Skeletal muscle satellite cell (primary cell): ENCODE measurements around the gene BBS9.
"Not testable (repeated sequence)": the region's sequence is repeated elsewhere in the genome, so short reads cannot be mapped to it uniquely, and the experiment has no call there.

Source experiments
- H3K27me3 ChIP-seq: 2 replicates; pipeline ENCODE4 v1.7.0; 2013; ENCODE audit warnings: low read length; ENCODE audit not compliant: control insufficient read depth, insufficient read depth
- H3K36me3 ChIP-seq: 2 replicates; pipeline ENCODE4 v1.7.0; 2013; ENCODE audit warnings: mild to moderate bottlenecking, control low read depth, low read length; ENCODE audit not compliant: insufficient read depth
- H3K4me1 ChIP-seq: 2 replicates; pipeline ENCODE4 v1.7.0; 2013; ENCODE audit warnings: low read length; ENCODE audit not compliant: control insufficient read depth, insufficient read depth
- H3K4me2 ChIP-seq: 2 replicates; pipeline ENCODE4 v1.7.0; 2013; ENCODE audit warnings: mild to moderate bottlenecking, low read length
- H3K4me3 ChIP-seq: 2 replicates; pipeline ENCODE4 v1.7.0; 2013; ENCODE audit warnings: low read length
- H3K9ac ChIP-seq: 2 replicates; pipeline ENCODE4 v1.7.0; 2013; ENCODE audit warnings: mild to moderate bottlenecking, low read depth, low read length, moderate library complexity
- H3K9me3 ChIP-seq: replicated peaks from 2 replicates; pipeline ENCODE4 v1.7.0; 2013; ENCODE audit warnings: mild to moderate bottlenecking, control low read depth, low read length

BBS9 gene

GRCh38 chr7:33511778-33512177 lies 382.4 kb downstream of the BBS9 start:
- Histone ChIP-seq H3K4me1 (peaks cover 7% of the 10 kb centered on the region), H3K4me2 (no peak overlapping the region), H3K4me3 (no peak overlapping the region), H3K27me3 (no peaks in the 10 kb centered on the region), H3K36me3 (no peaks in the 10 kb centered on the region), H3K9ac (no peak overlapping the region), H3K9me3 (no peaks in the 10 kb centered on the region)

GRCh38 chr7:33516568-33516967 lies 387.2 kb downstream of the BBS9 start:
- H3K4me3 ChIP-seq = no peak overlapping the region
- H3K27me3 ChIP-seq = no peaks in the 10 kb centered on the region
- no peaks in the 10 kb centered on the region for H3K36me3 ChIP-seq
- no peaks in the 10 kb centered on the region for H3K9me3 ChIP-seq
- H3K4me2 ChIP-seq = no peak overlapping the region
- H3K4me1 ChIP-seq = peaks cover 7% of the 10 kb centered on the region
- no peak overlapping the region for H3K9ac ChIP-seq

- Histone ChIP-seq H3K27me3 (no peaks in the 10 kb centered on the region), H3K36me3 (no peaks in the 10 kb centered on the region), H3K4me3 (no peak overlapping the region), H3K9ac (no peak overlapping the region), H3K4me2 (no peak overlapping the region), H3K9me3 (no peaks in the 10 kb centered on the region), H3K4me1 (peaks cover 7% of the 10 kb centered on the region)
Observed at GRCh38 chr7:33517191-33517590, 387.8 kb downstream of the BBS9 start.

- H3K4me3 ChIP-seq, H3K4me1 ChIP-seq, H3K27me3 ChIP-seq, H3K9ac ChIP-seq, H3K4me2 ChIP-seq, H3K36me3 ChIP-seq, H3K9me3 ChIP-seq: not testable (repeated sequence)
Observed at GRCh38 chr7:33527008-33527407, 397.6 kb downstream of the BBS9 start.

GRCh38 chr7:33527613-33528012 lies 398.2 kb downstream of the BBS9 start:
- not testable (repeated sequence) for H3K4me2 ChIP-seq, H3K4me3 ChIP-seq, H3K9ac ChIP-seq, H3K27me3 ChIP-seq, H3K36me3 ChIP-seq, H3K4me1 ChIP-seq, H3K9me3 ChIP-seq

GRCh38 chr7:33529070-33529469 lies 399.7 kb downstream of the BBS9 start:
- Histone ChIP-seq H3K9me3 (no peaks in the 10 kb centered on the region), H3K4me3 (no peak overlapping the region)

GRCh38 chr7:33530664-33531063 lies 401.3 kb downstream of the BBS9 start:
- Histone ChIP-seq H3K27me3 (no peaks in the 10 kb centered on the region), H3K9ac (no peak overlapping the region), H3K4me3 (no peak overlapping the region), H3K4me2 (no peak overlapping the region), H3K9me3 (no peaks in the 10 kb centered on the region), H3K36me3 (no peaks in the 10 kb centered on the region), H3K4me1 (no peaks in the 10 kb centered on the region)

More at GRCh38 chr7:33529070-33529469, 399.7 kb downstream of the BBS9 start:
- Histone ChIP-seq H3K9ac (no peak overlapping the region), H3K27me3 (no peaks in the 10 kb centered on the region), H3K36me3 (no peaks in the 10 kb centered on the region), H3K4me1 (no peaks in the 10 kb centered on the region), H3K4me2 (no peak overlapping the region)

- H3K36me3 ChIP-seq = no peaks in the 10 kb centered on the region
- no peak overlapping the region for H3K9ac ChIP-seq
Observed at GRCh38 chr7:33531888-33532287, 402.5 kb downstream of the BBS9 start.

GRCh38 chr7:33534833-33535232 lies 405.5 kb downstream of the BBS9 start:
- Histone ChIP-seq H3K9ac (no peak overlapping the region), H3K4me2 (no peak overlapping the region), H3K9me3 (no peaks in the 10 kb centered on the region), H3K4me1 (no peaks in the 10 kb centered on the region), H3K36me3 (no peaks in the 10 kb centered on the region), H3K27me3 (no peaks in the 10 kb centered on the region), H3K4me3 (no peak overlapping the region)

More at GRCh38 chr7:33531888-33532287, 402.5 kb downstream of the BBS9 start:
- H3K4me2 ChIP-seq = no peak overlapping the region
- H3K27me3 ChIP-seq = no peaks in the 10 kb centered on the region
- H3K4me1 ChIP-seq = no peaks in the 10 kb centered on the region
- no peaks in the 10 kb centered on the region for H3K9me3 ChIP-seq
- no peak overlapping the region for H3K4me3 ChIP-seq

- H3K4me3 ChIP-seq = no peak overlapping the region
- H3K27me3 ChIP-seq = no peaks in the 10 kb centered on the region
- H3K36me3 ChIP-seq = no peaks in the 10 kb centered on the region
- H3K4me1 ChIP-seq = no peaks in the 10 kb centered on the region
- H3K9me3 ChIP-seq = no peaks in the 10 kb centered on the region
- H3K9ac ChIP-seq = no peak overlapping the region
- H3K4me2 ChIP-seq = no peak overlapping the region
Observed at GRCh38 chr7:33535989-33536388, 406.6 kb downstream of the BBS9 start.

- no peaks in the 10 kb centered on the region for H3K27me3 ChIP-seq
- H3K9ac ChIP-seq = no peak overlapping the region
Observed at GRCh38 chr7:33536398-33537103, 407.2 kb downstream of the BBS9 start.

GRCh38 chr7:33537104-33537477 lies 407.7 kb downstream of the BBS9 start:
- no peaks in the 10 kb centered on the region for H3K27me3 ChIP-seq
- H3K36me3 ChIP-seq = no peaks in the 10 kb centered on the region

More at GRCh38 chr7:33536398-33537103, 407.2 kb downstream of the BBS9 start:
- H3K4me1 ChIP-seq = no peaks in the 10 kb centered on the region
- no peak overlapping the region for H3K4me2 ChIP-seq
- H3K4me3 ChIP-seq = no peak overlapping the region
- no peaks in the 10 kb centered on the region for H3K9me3 ChIP-seq
- H3K36me3 ChIP-seq = no peaks in the 10 kb centered on the region

More at GRCh38 chr7:33537104-33537477, 407.7 kb downstream of the BBS9 start:
- Histone ChIP-seq H3K4me1 (no peaks in the 10 kb centered on the region), H3K9ac (no peak overlapping the region), H3K4me2 (no peak overlapping the region), H3K9me3 (no peaks in the 10 kb centered on the region), H3K4me3 (no peak overlapping the region)
